GM12878 (cell line): ENCODE results near the gene BGLAP. TPM values are rescaled to one million over a fixed set of nuclear protein-coding genes. Genes with fewer than 3 reads are reported as not detected.

Source experiments
- CBX5 ChIP-seq: sonication (generic); IDR thresholded peaks from 2 replicates; pipeline ENCODE4 v1.6.1; 2016; ENCODE audit warnings: low read depth, moderate library complexity, mild to moderate bottlenecking, inconsistent platforms
- DPF2 ChIP-seq: fragments of 450-650 bp; IDR thresholded peaks from 2 replicates; pipeline ENCODE4 v1.6.1; 2017; ENCODE audit warnings: mild to moderate bottlenecking
- ESRRA ChIP-seq: IDR thresholded peaks from 2 replicates; pipeline ENCODE4 v1.6.1; 2012; ENCODE audit warnings: mild to moderate bottlenecking, low read length, improper control_type of control experiment
- GATAD2B ChIP-seq: fragments of 450-650 bp; conservative IDR thresholded peaks from 2 replicates; pipeline ENCODE4 v1.6.1; 2017; ENCODE audit warnings: low read depth, mild to moderate bottlenecking, moderate library complexity
- IKZF1 ChIP-seq: fragments of 450-650 bp; conservative IDR thresholded peaks from 2 replicates; pipeline ENCODE4 v1.6.1; 2017; ENCODE audit warnings: antibody characterized with exemption, mild to moderate bottlenecking
- IRF5 ChIP-seq: fragments of 450-650 bp; IDR thresholded peaks from 2 replicates; pipeline ENCODE4 v1.6.1; 2017; ENCODE audit warnings: borderline replicate concordance
- JUNB ChIP-seq: IDR thresholded peaks from 2 replicates; pipeline ENCODE4 v1.6.1; 2016; ENCODE audit warnings: antibody characterized with exemption, mild to moderate bottlenecking
- MEF2A ChIP-seq: IDR thresholded peaks from 2 replicates; pipeline ENCODE4 v1.6.1; 2011; ENCODE audit warnings: low read depth, mild to moderate bottlenecking, low read length, moderate library complexity; ENCODE audit not compliant: insufficient read depth
- NFYA ChIP-seq: IDR thresholded peaks from 2 replicates; pipeline ENCODE4 v1.6.1; 2011; ENCODE audit warnings: low read depth, mild to moderate bottlenecking, low read length, improper control_type of control experiment, borderline replicate concordance
- PAX8 ChIP-seq: fragments of 450-650 bp; IDR thresholded peaks from 2 replicates; pipeline ENCODE4 v1.6.1; 2017; ENCODE audit warnings: mild to moderate bottlenecking, moderate library complexity
- POLR2AphosphoS2 ChIP-seq: IDR thresholded peaks from 2 replicates; pipeline ENCODE4 v1.6.1; 2011; ENCODE audit warnings: low read depth, mild to moderate bottlenecking, low read length, improper control_type of control experiment, moderate library complexity
- SMAD1 ChIP-seq: fragments of 450-650 bp; IDR thresholded peaks from 2 replicates; pipeline ENCODE4 v1.6.1; 2018; ENCODE audit warnings: mild to moderate bottlenecking, low read depth; ENCODE audit not compliant: partially characterized antibody
- SUPT20H ChIP-seq: IDR thresholded peaks from 2 replicates; pipeline ENCODE4 v1.6.1; 2011; ENCODE audit warnings: low read depth, mild to moderate bottlenecking, low read length, moderate library complexity, borderline replicate concordance; ENCODE audit not compliant: control insufficient read depth
- ZBED1 ChIP-seq: IDR thresholded peaks from 2 replicates; pipeline ENCODE4 v1.6.1; 2016; ENCODE audit warnings: borderline replicate concordance
- ZBTB40 ChIP-seq: fragments of 450-650 bp; IDR thresholded peaks from 2 replicates; pipeline ENCODE4 v1.6.1; 2016; ENCODE audit warnings: mild to moderate bottlenecking, moderate library complexity, borderline replicate concordance
- ZNF687 ChIP-seq: fragments of 450-650 bp; IDR thresholded peaks from 2 replicates; pipeline ENCODE4 v1.6.1; 2017; ENCODE audit warnings: mild to moderate bottlenecking, moderate library complexity
- polyA plus RNA-seq, 11 experiments: library from polyadenylated mRNA; depleted of rRNA in 4 of 11; unstranded in 6 of 11; stranded (reverse) in 5 of 11; fragments of >200 nt; fragmentation: Nextera tagmentation in 4 of 11; fragmentation: Illumina TruSeq in 1 of 11; extraction: Ambion mirVana in 4 of 11; extraction: Trizol in 1 of 11; gene quantifications; 1 replicate in 1 of 11; 2 replicates in 10 of 11; pipeline versions ENCODE4 v1.2.1 to v1.2.3, GENCODE V29; 2011 to 2016; ENCODE audit warnings: inconsistent platforms in 2 of 11, missing spikeins in 2 of 11, low read depth in 1 of 11
- total RNA-seq, 4 experiments: library from RNA; depleted of rRNA in 3 of 4; stranded (reverse); fragments of >200 nt in 3 of 4; fragmentation: Illumina TruSeq in 1 of 4; extraction: Trizol in 1 of 4; gene quantifications; 2 replicates each; pipeline versions ENCODE4 v1.2.1 to v1.2.3, GENCODE V29; 2013 to 2021

BGLAP gene
- total and polyA plus RNA-seq, 10 of the 15 experiments (the other 5 are each of a cell fraction or from before 2014, with no cell fraction given): 0.20 to 1.8 (median 0.40) TPM; not detected in 3

- TF ChIP-seq GATAD2B (0 out of 2 replicates have a peak, but pooled peaks have one; percentile 20), ZBTB40 (peak; percentile 94; the same call in 1 of the 2 replicates), PAX8 (no peak), NFYA (no peak), ESRRA (no peak; the same call in 1 of the 2 replicates), IKZF1 (peak; percentile 53), JUNB (no peak; the same call in 1 of the 2 replicates), SUPT20H (no peak), SMAD1 (peak; percentile 41), CBX5 (no peak), DPF2 (no peak), ZBED1 (no peak), IRF5 (no peak), POLR2AphosphoS2 (peak; percentile 51; the same call in 1 of the 2 replicates), MEF2A (no peak), ZNF687 (no peak)
These were observed 48.3 kb upstream of the BGLAP start, which contains the start of gene SLC25A44 (continued) for GRCh38 chr1:156193488-156194299.
